IPS-NIHi7 (cell line): Measurements from ENCODE around the gene TBC1D2B.

Experiments used
- DNase-seq: peaks from one replicate; pipeline ENCODE4 v3.0.0; 2012; ENCODE audit warnings: mixed read lengths; ENCODE audit errors: extremely low spot score

Gene TBC1D2B

GRCh38 chr15:78072080-78072892, 5.2 kb downstream of the TBC1D2B start:
- DNase-seq, result no peak

- DNase-seq, result no peak
These were observed 6.1 kb downstream of the TBC1D2B start for GRCh38 chr15:78071383-78071782.

GRCh38 chr15:78070049-78070700, 7.3 kb downstream of the TBC1D2B start:
- no peak for DNase-seq

- DNase-seq, result no peak
These were observed 8.0 kb downstream of the TBC1D2B start for GRCh38 chr15:78069462-78070029.

GRCh38 chr15:78069052-78069414, 8.5 kb downstream of the TBC1D2B start:
- no peak for DNase-seq

GRCh38 chr15:78067328-78068228, 9.9 kb downstream of the TBC1D2B start:
- DNase-seq, result no peak

- DNase-seq, result no peak
These were observed 11.3 kb downstream of the TBC1D2B start for GRCh38 chr15:78065973-78066946.

- DNase-seq, result no peak
These were observed 12.1 kb downstream of the TBC1D2B start for GRCh38 chr15:78065284-78065872.

- DNase-seq, result no peak
These were observed 13.0 kb downstream of the TBC1D2B start for GRCh38 chr15:78064544-78064943.

GRCh38 chr15:78063970-78064385, 13.5 kb downstream of the TBC1D2B start:
- DNase-seq, result no peak

GRCh38 chr15:78063217-78063616, 14.3 kb downstream of the TBC1D2B start:
- DNase-seq, result no peak

- no peak for DNase-seq
These were observed 15.5 kb downstream of the TBC1D2B start for GRCh38 chr15:78061963-78062427.

- no peak for DNase-seq
These were observed 17.3 kb downstream of the TBC1D2B start for GRCh38 chr15:78060232-78060631.

GRCh38 chr15:78059110-78059839, 18.2 kb downstream of the TBC1D2B start:
- DNase-seq, result no peak

GRCh38 chr15:78058401-78058935, 19.0 kb downstream of the TBC1D2B start:
- DNase-seq, result no peak

- no peak for DNase-seq
These were observed 19.7 kb downstream of the TBC1D2B start for GRCh38 chr15:78057803-78058202.

GRCh38 chr15:78056714-78057269, 20.7 kb downstream of the TBC1D2B start:
- no peak for DNase-seq

- DNase-seq, result peak; percentile 58
These were observed 21.4 kb downstream of the TBC1D2B start for GRCh38 chr15:78055919-78056713.
